Fibroblast of skin of right biceps (primary cell): ENCODE results near the gene RTL5.
A peak's percentile ranks its signal among the peaks of the same experiment; 100 is the strongest.
"Not testable (repeated sequence)": the region's sequence is repeated elsewhere in the genome, so short reads cannot be mapped to it uniquely, and the experiment has no call there.

Experiments
- DNase-seq: peaks from one replicate; pipeline ENCODE4 v3.0.0-alpha.2; 2013

The RTL5 gene

GRCh38 chrX:72131317-72132294, at the start of gene RTL5:
RTL5 (minus strand) TSS chrX:72131915.
- peak; percentile 88 for DNase-seq

GRCh38 chrX:72180539-72180938, 48.8 kb upstream of the RTL5 start:
- DNase-seq, result no peak

- no peak for DNase-seq
Observed at GRCh38 chrX:72176981-72177380, 45.3 kb upstream of the RTL5 start.

- not testable (repeated sequence) for DNase-seq
Observed at GRCh38 chrX:72176289-72176688, 44.6 kb upstream of the RTL5 start.

GRCh38 chrX:72169008-72169728, 37.5 kb upstream of the RTL5 start:
- DNase-seq, result peak; percentile 11

GRCh38 chrX:72165551-72165950, 33.8 kb upstream of the RTL5 start:
- DNase-seq, result no peak

- DNase-seq, result no peak
Observed at GRCh38 chrX:72159769-72160168, 28.1 kb upstream of the RTL5 start.

GRCh38 chrX:72158773-72159172, 27.1 kb upstream of the RTL5 start:
- no peak for DNase-seq

GRCh38 chrX:72146527-72146926, 14.8 kb upstream of the RTL5 start:
- DNase-seq, result no peak

GRCh38 chrX:72145181-72145580, 13.5 kb upstream of the RTL5 start:
- DNase-seq, result no peak

- DNase-seq, result no peak
Observed at GRCh38 chrX:72143609-72143907, 11.8 kb upstream of the RTL5 start.

- no peak for DNase-seq
Observed at GRCh38 chrX:72142794-72143608, 11.3 kb upstream of the RTL5 start.

- no peak for DNase-seq
Observed at GRCh38 chrX:72142094-72142793, 10.5 kb upstream of the RTL5 start.

GRCh38 chrX:72141372-72142004, 9.8 kb upstream of the RTL5 start:
- no peak for DNase-seq

GRCh38 chrX:72139538-72139937, 7.8 kb upstream of the RTL5 start:
- no peak for DNase-seq

- no peak for DNase-seq
Observed at GRCh38 chrX:72137846-72138495, 6.3 kb upstream of the RTL5 start.

GRCh38 chrX:72133851-72134546, 2.3 kb upstream of the RTL5 start:
- DNase-seq, result no peak

GRCh38 chrX:72132456-72132855, 741 bp upstream of the RTL5 start:
- DNase-seq, result no peak

GRCh38 chrX:72130762-72131250, 909 bp downstream of the RTL5 start:
- DNase-seq, result no peak

- no peak for DNase-seq
Observed at GRCh38 chrX:72130156-72130761, 1.5 kb downstream of the RTL5 start.
